GM12878 (cell line): ENCODE results near the gene SERHL2. TPM values are rescaled to one million over a fixed set of nuclear protein-coding genes. Genes with fewer than 3 reads are reported as not detected.

Source experiments
- ATF7 ChIP-seq: fragments of 450-650 bp; IDR thresholded peaks from 2 replicates; pipeline ENCODE4 v1.6.1; 2016; ENCODE audit warnings: low read depth, mild to moderate bottlenecking
- BACH1 ChIP-seq: fragments of 450-650 bp; IDR thresholded peaks from 2 replicates; pipeline ENCODE4 v1.6.1; 2017; ENCODE audit warnings: mild to moderate bottlenecking, borderline replicate concordance
- CTCF ChIP-seq, 3 experiments: IDR thresholded peaks in 2 of 3; conservative IDR thresholded peaks in 1 of 3; 2 replicates each; pipeline ENCODE4 v1.5.1; 2011; ENCODE audit warnings: low read depth in 3 of 3, low read length in 3 of 3, mild to moderate bottlenecking in 3 of 3, control low read depth in 2 of 3, moderate library complexity in 2 of 3, inconsistent platforms in 1 of 3, mixed read lengths in 1 of 3; ENCODE audit not compliant: control insufficient read depth in 2 of 3, insufficient read depth in 1 of 3; ENCODE audit errors: extremely low read depth in 1 of 3
- E4F1 ChIP-seq: fragments of 450-650 bp; IDR thresholded peaks from 2 replicates; pipeline ENCODE4 v1.6.1; 2018; ENCODE audit warnings: borderline replicate concordance, mild to moderate bottlenecking; ENCODE audit not compliant: partially characterized antibody
- JUND ChIP-seq: IDR thresholded peaks from 2 replicates; pipeline ENCODE4 v1.6.1; 2012; ENCODE audit warnings: low read depth, mild to moderate bottlenecking, low read length, improper control_type of control experiment, moderate library complexity
- MEF2B ChIP-seq: fragments of 450-650 bp; IDR thresholded peaks from 2 replicates; pipeline ENCODE4 v1.6.1; 2018; ENCODE audit warnings: mild to moderate bottlenecking, moderate library complexity; ENCODE audit not compliant: partially characterized antibody, poor library complexity, severe bottlenecking
- NR2F1 ChIP-seq: fragments of 450-650 bp; conservative IDR thresholded peaks from 2 replicates; pipeline ENCODE4 v1.6.1; 2017; ENCODE audit warnings: mild to moderate bottlenecking
- POLR2AphosphoS2 ChIP-seq: IDR thresholded peaks from 2 replicates; pipeline ENCODE4 v1.6.1; 2011; ENCODE audit warnings: low read depth, mild to moderate bottlenecking, low read length, improper control_type of control experiment, moderate library complexity
- RB1 ChIP-seq: fragments of 450-650 bp; formaldehyde crosslinking; IDR thresholded peaks from 2 replicates; pipeline ENCODE4 v1.6.1; 2017; ENCODE audit warnings: mild to moderate bottlenecking, borderline replicate concordance
- REST ChIP-seq: IDR thresholded peaks from 2 replicates; pipeline ENCODE4 v1.6.1; 2012; ENCODE audit warnings: mild to moderate bottlenecking, low read depth, low read length
- STAT1 ChIP-seq: fragments of 450-650 bp; conservative IDR thresholded peaks from 2 replicates; pipeline ENCODE4 v1.6.1; 2014; ENCODE audit warnings: antibody characterized with exemption, mild to moderate bottlenecking
- WRNIP1 ChIP-seq: IDR thresholded peaks from 2 replicates; pipeline ENCODE4 v1.6.1; 2011; ENCODE audit warnings: low read depth, low read length, improper control_type of control experiment, borderline replicate concordance
- polyA plus RNA-seq, 11 experiments: library from polyadenylated mRNA; depleted of rRNA in 4 of 11; unstranded in 6 of 11; stranded (reverse) in 5 of 11; fragments of >200 nt; fragmentation: Nextera tagmentation in 4 of 11; fragmentation: Illumina TruSeq in 1 of 11; extraction: Ambion mirVana in 4 of 11; extraction: Trizol in 1 of 11; gene quantifications; 1 replicate in 1 of 11; 2 replicates in 10 of 11; pipeline versions ENCODE4 v1.2.1 to v1.2.3, GENCODE V29; 2011 to 2016; ENCODE audit warnings: inconsistent platforms in 2 of 11, missing spikeins in 2 of 11, low read depth in 1 of 11
- total RNA-seq, 4 experiments: library from RNA; depleted of rRNA in 3 of 4; stranded (reverse); fragments of >200 nt in 3 of 4; fragmentation: Illumina TruSeq in 1 of 4; extraction: Trizol in 1 of 4; gene quantifications; 2 replicates each; pipeline versions ENCODE4 v1.2.1 to v1.2.3, GENCODE V29; 2013 to 2021
- TF ChIP-seq, protein P1 (sequence below): fragments of 450-650 bp; IDR thresholded peaks from 2 replicates; pipeline ENCODE4 v1.6.1; 2017; ENCODE audit warnings: mild to moderate bottlenecking, moderate library complexity

SERHL2 gene
- total and polyA plus RNA-seq, 10 of the 15 experiments (the other 5 are each of a cell fraction or from before 2014, with no cell fraction given) = 0.63 to 2.0 (median 1.2) TPM

GRCh38 chr22:42519525-42520401 is 34.0 kb upstream of the SERHL2 start, which contains the start of gene RRP7A (continued):
- TF ChIP-seq, protein P1, sequence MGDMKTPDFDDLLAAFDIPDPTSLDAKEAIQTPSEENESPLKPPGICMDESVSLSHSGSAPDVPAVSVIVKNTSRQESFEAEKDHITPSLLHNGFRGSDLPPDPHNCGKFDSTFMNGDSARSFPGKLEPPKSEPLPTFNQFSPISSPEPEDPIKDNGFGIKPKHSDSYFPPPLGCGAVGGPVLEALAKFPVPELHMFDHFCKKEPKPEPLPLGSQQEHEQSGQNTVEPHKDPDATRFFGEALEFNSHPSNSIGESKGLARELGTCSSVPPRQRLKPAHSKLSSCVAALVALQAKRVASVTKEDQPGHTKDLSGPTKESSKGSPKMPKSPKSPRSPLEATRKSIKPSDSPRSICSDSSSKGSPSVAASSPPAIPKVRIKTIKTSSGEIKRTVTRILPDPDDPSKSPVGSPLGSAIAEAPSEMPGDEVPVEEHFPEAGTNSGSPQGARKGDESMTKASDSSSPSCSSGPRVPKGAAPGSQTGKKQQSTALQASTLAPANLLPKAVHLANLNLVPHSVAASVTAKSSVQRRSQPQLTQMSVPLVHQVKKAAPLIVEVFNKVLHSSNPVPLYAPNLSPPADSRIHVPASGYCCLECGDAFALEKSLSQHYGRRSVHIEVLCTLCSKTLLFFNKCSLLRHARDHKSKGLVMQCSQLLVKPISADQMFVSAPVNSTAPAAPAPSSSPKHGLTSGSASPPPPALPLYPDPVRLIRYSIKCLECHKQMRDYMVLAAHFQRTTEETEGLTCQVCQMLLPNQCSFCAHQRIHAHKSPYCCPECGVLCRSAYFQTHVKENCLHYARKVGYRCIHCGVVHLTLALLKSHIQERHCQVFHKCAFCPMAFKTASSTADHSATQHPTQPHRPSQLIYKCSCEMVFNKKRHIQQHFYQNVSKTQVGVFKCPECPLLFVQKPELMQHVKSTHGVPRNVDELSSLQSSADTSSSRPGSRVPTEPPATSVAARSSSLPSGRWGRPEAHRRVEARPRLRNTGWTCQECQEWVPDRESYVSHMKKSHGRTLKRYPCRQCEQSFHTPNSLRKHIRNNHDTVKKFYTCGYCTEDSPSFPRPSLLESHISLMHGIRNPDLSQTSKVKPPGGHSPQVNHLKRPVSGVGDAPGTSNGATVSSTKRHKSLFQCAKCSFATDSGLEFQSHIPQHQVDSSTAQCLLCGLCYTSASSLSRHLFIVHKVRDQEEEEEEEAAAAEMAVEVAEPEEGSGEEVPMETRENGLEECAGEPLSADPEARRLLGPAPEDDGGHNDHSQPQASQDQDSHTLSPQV = no peak
- TF ChIP-seq JUND = no peak
- TF ChIP-seq BACH1 = peak; percentile 73; the same call in 1 of the 2 replicates
- TF ChIP-seq MEF2B = no peak
- TF ChIP-seq RB1 = no peak
- no peak for TF ChIP-seq WRNIP1
- TF ChIP-seq REST = no peak
- no peak for TF ChIP-seq NR2F1
- no peak for TF ChIP-seq ATF7
- no peak for TF ChIP-seq STAT1
- TF ChIP-seq CTCF (IDR thresholded peaks at IDR 0.05 in 2 of 3, conservative IDR thresholded peaks at IDR 0.05 in 1 of 3; ENCODE audit: control insufficient read depth in 2 of 3, extremely low read depth in 1 of 3, insufficient read depth in 1 of 3, low read depth in 3 of 3, low read length in 3 of 3) = 0 out of 6 replicates have a peak, but pooled peaks of 1 of the 3 experiments have one; percentile 1
- no peak for TF ChIP-seq E4F1
- TF ChIP-seq POLR2AphosphoS2 = peak; percentile 66; the same call in 1 of the 2 replicates
